Measurements from ENCODE around the gene UGT1A8.

UGT1A8 gene

GRCh38 chr2:233668605-233669260 is 51.3 kb downstream of the UGT1A8 start:
- Mint-ChIP-seq H3K4me3 (no peak overlapping the region), H3K4me1 (no peaks in the 10 kb centered on the region), H3K27ac (no peak overlapping the region), H3K9me3 (no peaks in the 10 kb centered on the region), H3K27me3 (peaks cover 29% of the 10 kb centered on the region), H3K36me3 (no peaks in the 10 kb centered on the region)

GRCh38 chr2:233671290-233672161 is 54.1 kb downstream of the UGT1A8 start, which contains the start of gene UGT1A9:
Gene UGT1A9 (plus strand): TSS chr2:233671898. CDS start chr2:233671935, 37 bp downstream.
- H3K27ac Mint-ChIP-seq: no peak within 1 kb of the TSS
- no peaks in the 10 kb centered on the region for H3K4me1 Mint-ChIP-seq
- H3K4me3 Mint-ChIP-seq: no peak within 1 kb of the TSS
- peaks cover 30% of the 10 kb centered on the region for H3K27me3 Mint-ChIP-seq
- no peaks in the 10 kb centered on the region for H3K36me3 Mint-ChIP-seq
- no peaks in the 10 kb centered on the region for H3K9me3 Mint-ChIP-seq

GRCh38 chr2:233672886-233673285 is 55.5 kb downstream of the UGT1A8 start:
- Mint-ChIP-seq H3K27ac (no peak overlapping the region), H3K9me3 (no peaks in the 10 kb centered on the region), H3K27me3 (peaks cover 32% of the 10 kb centered on the region)

GRCh38 chr2:233673896-233674295 is 56.5 kb downstream of the UGT1A8 start:
- H3K4me1 Mint-ChIP-seq: no peaks in the 10 kb centered on the region
- no peak overlapping the region for H3K27ac Mint-ChIP-seq
- H3K9me3 Mint-ChIP-seq: no peaks in the 10 kb centered on the region
- no peak overlapping the region for H3K4me3 Mint-ChIP-seq
- H3K27me3 Mint-ChIP-seq: peaks cover 26% of the 10 kb centered on the region
- H3K36me3 Mint-ChIP-seq: no peaks in the 10 kb centered on the region

More at GRCh38 chr2:233672886-233673285, 55.5 kb downstream of the UGT1A8 start:
- H3K4me1 Mint-ChIP-seq: no peaks in the 10 kb centered on the region
- no peaks in the 10 kb centered on the region for H3K36me3 Mint-ChIP-seq
- H3K4me3 Mint-ChIP-seq: no peak overlapping the region

GRCh38 chr2:233674314-233674713 is 56.9 kb downstream of the UGT1A8 start:
- H3K4me3 Mint-ChIP-seq: no peak overlapping the region
- no peak overlapping the region for H3K27ac Mint-ChIP-seq
- H3K9me3 Mint-ChIP-seq: no peaks in the 10 kb centered on the region
- no peaks in the 10 kb centered on the region for H3K36me3 Mint-ChIP-seq
- peaks cover 25% of the 10 kb centered on the region for H3K27me3 Mint-ChIP-seq
- H3K4me1 Mint-ChIP-seq: no peaks in the 10 kb centered on the region

GRCh38 chr2:233674995-233675394 is 57.6 kb downstream of the UGT1A8 start:
- Mint-ChIP-seq H3K36me3 (no peaks in the 10 kb centered on the region), H3K4me1 (no peaks in the 10 kb centered on the region), H3K4me3 (no peak overlapping the region), H3K27me3 (peaks cover 26% of the 10 kb centered on the region), H3K9me3 (no peaks in the 10 kb centered on the region), H3K27ac (no peak overlapping the region)

- no peaks in the 10 kb centered on the region for H3K4me1 Mint-ChIP-seq
- H3K9me3 Mint-ChIP-seq: no peaks in the 10 kb centered on the region
- H3K4me3 Mint-ChIP-seq: no peak overlapping the region
- peaks cover 21% of the 10 kb centered on the region for H3K27me3 Mint-ChIP-seq
- no peak overlapping the region for H3K27ac Mint-ChIP-seq
- no peaks in the 10 kb centered on the region for H3K36me3 Mint-ChIP-seq
These were observed 58.6 kb downstream of the UGT1A8 start for GRCh38 chr2:233676046-233676445.

- H3K9me3 Mint-ChIP-seq: no peaks in the 10 kb centered on the region
- H3K27ac Mint-ChIP-seq: no peak overlapping the region
These were observed 61.8 kb downstream of the UGT1A8 start for GRCh38 chr2:233679196-233679595.

GRCh38 chr2:233680361-233681045 is 63.1 kb downstream of the UGT1A8 start:
- peaks cover 13% of the 10 kb centered on the region for H3K27me3 Mint-ChIP-seq
- no peak overlapping the region for H3K27ac Mint-ChIP-seq
- no peak overlapping the region for H3K4me3 Mint-ChIP-seq
- H3K36me3 Mint-ChIP-seq: no peaks in the 10 kb centered on the region
- H3K4me1 Mint-ChIP-seq: no peaks in the 10 kb centered on the region
- H3K9me3 Mint-ChIP-seq: no peaks in the 10 kb centered on the region

More at GRCh38 chr2:233679196-233679595, 61.8 kb downstream of the UGT1A8 start:
- no peaks in the 10 kb centered on the region for H3K4me1 Mint-ChIP-seq
- H3K4me3 Mint-ChIP-seq: no peak overlapping the region
- no peaks in the 10 kb centered on the region for H3K36me3 Mint-ChIP-seq
- H3K27me3 Mint-ChIP-seq: peaks cover 14% of the 10 kb centered on the region

GRCh38 chr2:233681521-233682099 is 64.2 kb downstream of the UGT1A8 start, which contains the start of gene UGT1A7:
Gene UGT1A7 (plus strand): TSS chr2:233681901. CDS start chr2:233681938, 37 bp downstream.
- Mint-ChIP-seq H3K27me3 (peaks cover 10% of the 10 kb centered on the region), H3K27ac (no peak within 1 kb of the TSS), H3K4me3 (no peak within 1 kb of the TSS), H3K36me3 (no peaks in the 10 kb centered on the region), H3K9me3 (no peaks in the 10 kb centered on the region), H3K4me1 (no peaks in the 10 kb centered on the region)

- H3K27me3 Mint-ChIP-seq: peaks cover 6% of the 10 kb centered on the region
- H3K4me1 Mint-ChIP-seq: no peaks in the 10 kb centered on the region
- H3K4me3 Mint-ChIP-seq: no peak overlapping the region
- no peaks in the 10 kb centered on the region for H3K9me3 Mint-ChIP-seq
- H3K27ac Mint-ChIP-seq: no peak overlapping the region
- no peaks in the 10 kb centered on the region for H3K36me3 Mint-ChIP-seq
These were observed 67.2 kb downstream of the UGT1A8 start for GRCh38 chr2:233684640-233685039.

GRCh38 chr2:233686928-233687327 is 69.5 kb downstream of the UGT1A8 start:
- H3K4me3 Mint-ChIP-seq: no peak overlapping the region
- H3K27ac Mint-ChIP-seq: no peak overlapping the region
- H3K4me1 Mint-ChIP-seq: no peaks in the 10 kb centered on the region
- no peaks in the 10 kb centered on the region for H3K9me3 Mint-ChIP-seq
- H3K36me3 Mint-ChIP-seq: no peaks in the 10 kb centered on the region
- peaks cover 2% of the 10 kb centered on the region for H3K27me3 Mint-ChIP-seq

GRCh38 chr2:233688341-233688740 is 70.9 kb downstream of the UGT1A8 start:
- peaks cover 2% of the 10 kb centered on the region for H3K27me3 Mint-ChIP-seq

GRCh38 chr2:233689031-233689430 is 71.6 kb downstream of the UGT1A8 start:
- Mint-ChIP-seq H3K27me3 (peaks cover 6% of the 10 kb centered on the region), H3K4me1 (no peaks in the 10 kb centered on the region), H3K36me3 (no peaks in the 10 kb centered on the region), H3K4me3 (no peak overlapping the region), H3K27ac (no peak overlapping the region), H3K9me3 (no peaks in the 10 kb centered on the region)

More at GRCh38 chr2:233688341-233688740, 70.9 kb downstream of the UGT1A8 start:
- H3K4me3 Mint-ChIP-seq: no peak overlapping the region
- H3K36me3 Mint-ChIP-seq: no peaks in the 10 kb centered on the region
- no peaks in the 10 kb centered on the region for H3K9me3 Mint-ChIP-seq
- H3K4me1 Mint-ChIP-seq: no peaks in the 10 kb centered on the region
- H3K27ac Mint-ChIP-seq: no peak overlapping the region

- H3K27ac Mint-ChIP-seq: no peak overlapping the region
- H3K27me3 Mint-ChIP-seq: peaks cover 6% of the 10 kb centered on the region
- no peaks in the 10 kb centered on the region for H3K36me3 Mint-ChIP-seq
- no peaks in the 10 kb centered on the region for H3K9me3 Mint-ChIP-seq
- H3K4me1 Mint-ChIP-seq: no peaks in the 10 kb centered on the region
- H3K4me3 Mint-ChIP-seq: no peak overlapping the region
These were observed 72.1 kb downstream of the UGT1A8 start for GRCh38 chr2:233689501-233689900.

All from activated naive CD4-positive, alpha-beta T cell treated with anti-CD3 and anti-CD28 coated beads, Interleukin-2, amount 50 U/mL, for 24 hours (primary cell).